Ishikawa (cell line): Measurements from ENCODE around the gene TMEM248.

Experiments used
- CEBPB ChIP-seq: IDR thresholded peaks from 2 replicates; pipeline ENCODE4 v1.6.1; 2012
- CREB1 ChIP-seq: IDR thresholded peaks from 2 replicates; pipeline ENCODE4 v1.6.1; 2012; ENCODE audit warnings: low read depth
- EGR1 ChIP-seq: IDR thresholded peaks from 2 replicates; pipeline ENCODE4 v1.6.1; 2012
- EP300 ChIP-seq: IDR thresholded peaks from 2 replicates; pipeline ENCODE4 v1.6.1; 2012; ENCODE audit warnings: borderline replicate concordance
- FOXM1 ChIP-seq: IDR thresholded peaks from 2 replicates; pipeline ENCODE4 v1.6.1; 2012; ENCODE audit warnings: low read depth, borderline replicate concordance
- NFIC ChIP-seq: IDR thresholded peaks from 2 replicates; pipeline ENCODE4 v1.6.1; 2012
- RAD21 ChIP-seq: IDR thresholded peaks from 2 replicates; pipeline ENCODE4 v1.6.1; 2012; ENCODE audit warnings: low read depth
- TAF1 ChIP-seq: IDR thresholded peaks from 2 replicates; pipeline ENCODE4 v1.6.1; 2012; ENCODE audit warnings: low read depth, mild to moderate bottlenecking
- TCF12 ChIP-seq: IDR thresholded peaks from 2 replicates; pipeline ENCODE4 v1.6.1; 2012; ENCODE audit warnings: low read depth
- TEAD4 ChIP-seq: IDR thresholded peaks from 2 replicates; pipeline ENCODE4 v1.6.1; 2012
- USF1 ChIP-seq: IDR thresholded peaks from 2 replicates; pipeline ENCODE4 v1.6.1; 2012
- YY1 ChIP-seq: IDR thresholded peaks from 2 replicates; pipeline ENCODE4 v1.6.1; 2012; ENCODE audit warnings: low read depth
- ZBTB7A ChIP-seq: IDR thresholded peaks from 2 replicates; pipeline ENCODE4 v1.6.1; 2012; ENCODE audit warnings: low read depth
- TF ChIP-seq, protein P1 (sequence below): IDR thresholded peaks from 2 replicates; pipeline ENCODE4 v1.6.1; 2012
- TF ChIP-seq, protein P2 (sequence below): IDR thresholded peaks from 2 replicates; pipeline ENCODE4 v1.6.1; 2012; ENCODE audit warnings: low read depth, mild to moderate bottlenecking

The TMEM248 gene

GRCh38 chr7:66960192-66960591 lies 39.2 kb downstream of the TMEM248 start:
- TF ChIP-seq RAD21 (no peak), TEAD4 (no peak), USF1 (no peak), CEBPB (no peak), EP300 (no peak), NFIC (no peak), FOXM1 (no peak), TCF12 (no peak), YY1 (no peak), TAF1 (no peak), EGR1 (no peak), ZBTB7A (no peak), CREB1 (no peak)
- TF ChIP-seq, protein P1, sequence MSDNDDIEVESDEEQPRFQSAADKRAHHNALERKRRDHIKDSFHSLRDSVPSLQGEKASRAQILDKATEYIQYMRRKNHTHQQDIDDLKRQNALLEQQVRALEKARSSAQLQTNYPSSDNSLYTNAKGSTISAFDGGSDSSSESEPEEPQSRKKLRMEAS: no peak
- TF ChIP-seq, protein P2, sequence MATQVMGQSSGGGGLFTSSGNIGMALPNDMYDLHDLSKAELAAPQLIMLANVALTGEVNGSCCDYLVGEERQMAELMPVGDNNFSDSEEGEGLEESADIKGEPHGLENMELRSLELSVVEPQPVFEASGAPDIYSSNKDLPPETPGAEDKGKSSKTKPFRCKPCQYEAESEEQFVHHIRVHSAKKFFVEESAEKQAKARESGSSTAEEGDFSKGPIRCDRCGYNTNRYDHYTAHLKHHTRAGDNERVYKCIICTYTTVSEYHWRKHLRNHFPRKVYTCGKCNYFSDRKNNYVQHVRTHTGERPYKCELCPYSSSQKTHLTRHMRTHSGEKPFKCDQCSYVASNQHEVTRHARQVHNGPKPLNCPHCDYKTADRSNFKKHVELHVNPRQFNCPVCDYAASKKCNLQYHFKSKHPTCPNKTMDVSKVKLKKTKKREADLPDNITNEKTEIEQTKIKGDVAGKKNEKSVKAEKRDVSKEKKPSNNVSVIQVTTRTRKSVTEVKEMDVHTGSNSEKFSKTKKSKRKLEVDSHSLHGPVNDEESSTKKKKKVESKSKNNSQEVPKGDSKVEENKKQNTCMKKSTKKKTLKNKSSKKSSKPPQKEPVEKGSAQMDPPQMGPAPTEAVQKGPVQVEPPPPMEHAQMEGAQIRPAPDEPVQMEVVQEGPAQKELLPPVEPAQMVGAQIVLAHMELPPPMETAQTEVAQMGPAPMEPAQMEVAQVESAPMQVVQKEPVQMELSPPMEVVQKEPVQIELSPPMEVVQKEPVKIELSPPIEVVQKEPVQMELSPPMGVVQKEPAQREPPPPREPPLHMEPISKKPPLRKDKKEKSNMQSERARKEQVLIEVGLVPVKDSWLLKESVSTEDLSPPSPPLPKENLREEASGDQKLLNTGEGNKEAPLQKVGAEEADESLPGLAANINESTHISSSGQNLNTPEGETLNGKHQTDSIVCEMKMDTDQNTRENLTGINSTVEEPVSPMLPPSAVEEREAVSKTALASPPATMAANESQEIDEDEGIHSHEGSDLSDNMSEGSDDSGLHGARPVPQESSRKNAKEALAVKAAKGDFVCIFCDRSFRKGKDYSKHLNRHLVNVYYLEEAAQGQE: no peak

DNA sequence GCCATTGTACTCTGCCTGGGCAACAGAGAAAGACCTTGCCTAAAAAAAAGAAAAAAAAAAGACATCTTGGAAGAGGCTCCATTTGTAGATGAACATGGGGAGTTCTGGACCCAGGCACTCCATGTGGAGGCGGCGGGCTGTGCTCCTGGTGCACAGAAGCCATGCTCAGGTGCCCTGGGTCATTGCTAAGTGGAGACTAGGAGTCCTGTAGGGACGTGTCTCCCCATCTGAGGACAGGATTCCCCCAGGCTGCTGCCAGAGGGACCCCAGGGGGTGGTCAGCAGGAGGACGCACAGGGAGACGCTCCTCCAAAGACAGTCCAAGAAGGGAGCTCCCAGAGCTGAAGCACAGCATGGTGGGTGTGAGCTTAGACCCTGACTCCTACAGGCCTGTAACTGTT lies 40.1 kb downstream of the TMEM248 start:
- TF ChIP-seq EP300 (no peak), YY1 (no peak), TAF1 (no peak), NFIC (no peak), CREB1 (no peak), RAD21 (no peak), TCF12 (no peak), CEBPB (no peak), EGR1 (no peak)

- no peak for TF ChIP-seq TEAD4
- TF ChIP-seq RAD21: no peak
- no peak for TF ChIP-seq TCF12
- no peak for TF ChIP-seq EGR1
- no peak for TF ChIP-seq EP300
- TF ChIP-seq YY1: no peak
- TF ChIP-seq, protein P1: no peak
- no peak for TF ChIP-seq NFIC
- TF ChIP-seq ZBTB7A: no peak
- TF ChIP-seq CEBPB: no peak
- TF ChIP-seq, protein P2: no peak
- TF ChIP-seq FOXM1: no peak
- TF ChIP-seq CREB1: no peak
- TF ChIP-seq TAF1: no peak
- no peak for TF ChIP-seq USF1
Observed at GRCh38 chr7:66964411-66964810, 43.4 kb downstream of the TMEM248 start.

GRCh38 chr7:66967029-66967428 lies 46.0 kb downstream of the TMEM248 start:
- TF ChIP-seq, protein P1: no peak
- TF ChIP-seq ZBTB7A: no peak
- no peak for TF ChIP-seq YY1
- TF ChIP-seq, protein P2: no peak
- TF ChIP-seq TEAD4: no peak
- no peak for TF ChIP-seq CREB1
- no peak for TF ChIP-seq EP300
- TF ChIP-seq FOXM1: no peak
- TF ChIP-seq CEBPB: no peak
